Pericardium fibroblast (primary cell): Measurements from ENCODE around the gene PAPOLG. TPM values are rescaled to one million over a fixed set of nuclear protein-coding genes. Genes with fewer than 3 reads are reported as not detected.

Experiments used
- total RNA-seq: library from RNA; depleted of rRNA; stranded (reverse); fragments of >200 nt; gene quantifications from 2 replicates; pipeline ENCODE4 v1.2.3, GENCODE V29; 2015

The PAPOLG gene
- 9.2 TPM in 2 replicates for total RNA-seq

DNA sequence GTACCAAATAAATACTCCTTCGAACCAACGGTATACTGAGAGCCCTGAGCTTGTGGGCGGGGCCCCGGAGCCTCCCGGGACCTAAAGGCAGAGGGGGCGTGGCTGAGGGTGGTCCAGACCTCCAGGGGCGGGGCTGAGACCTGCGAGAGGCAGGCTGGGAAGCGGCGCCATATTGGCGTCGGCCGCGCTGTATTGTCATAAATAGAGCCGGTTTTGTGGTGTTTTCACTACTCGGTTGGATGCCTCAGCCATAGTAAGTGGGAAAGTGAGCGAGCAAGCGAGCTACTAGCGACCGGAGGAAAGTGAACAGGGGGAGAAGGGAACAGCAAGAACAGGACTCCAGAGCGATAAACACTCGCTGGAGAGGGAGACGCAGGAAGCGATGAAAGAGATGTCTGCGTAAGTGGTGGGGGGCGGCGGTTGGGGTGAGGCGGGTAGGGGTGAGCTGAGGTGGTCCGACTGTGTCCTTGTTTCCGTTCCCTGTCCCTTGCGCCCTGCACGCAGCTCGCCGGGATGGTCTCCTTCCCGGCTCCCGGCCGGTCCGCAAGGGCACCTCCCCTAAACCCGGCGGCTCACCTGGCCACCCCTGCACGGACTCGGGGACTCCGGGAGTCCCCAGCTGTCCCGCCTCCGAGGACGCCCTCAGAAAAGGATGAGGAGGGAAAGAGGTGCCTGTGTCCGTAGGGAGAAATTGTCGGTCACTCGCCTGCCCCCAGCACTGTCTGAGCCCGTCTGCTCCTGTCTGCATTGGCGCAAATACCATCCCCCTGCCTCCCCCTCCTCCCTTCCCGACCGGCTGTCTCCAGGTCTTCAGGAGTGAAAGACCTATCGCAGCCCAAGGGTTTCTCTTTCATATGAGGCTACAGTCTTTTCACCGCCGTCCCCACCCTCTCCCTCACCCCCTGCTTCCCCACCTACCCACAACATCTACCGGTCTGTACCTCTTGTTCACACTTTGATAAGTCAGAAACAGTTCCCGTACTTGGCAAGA is at the start of gene PAPOLG:
Gene PAPOLG, plus strand, starts transcription at position 172 of the 991 bp plus-strand sequence. Its CDS starts 211 bp downstream, at position 383.

Other genes with a start within 250 kb of the PAPOLG start
- 0.12 and 1.3 TPM in 2 replicates for gene BCL11A, start 202.6 kb upstream of the PAPOLG start, total RNA-seq
- gene REL, start 125.3 kb downstream of the PAPOLG start, total RNA-seq, result 3.2 and 3.7 TPM in 2 replicates